HG02885 (cell line): ENCODE results near the gene C13orf42.

ENCODE experiments used
- ATAC-seq: cut with Tn5 transposase; IDR thresholded peaks from one replicate; pipeline ENCODE4 v1.9.1; 2021; ENCODE audit warnings: mild to moderate bottlenecking; ENCODE audit not compliant: unreplicated experiment, poor library complexity

C13orf42 gene

GRCh38 chr13:51036418-51036817, 74.7 kb downstream of the C13orf42 start:
- no peak for ATAC-seq

- no peak for ATAC-seq
Measured at GRCh38 chr13:51035978-51036377, 75.1 kb downstream of the C13orf42 start.

GRCh38 chr13:51035469-51035868, 75.6 kb downstream of the C13orf42 start:
- ATAC-seq: no peak

GRCh38 chr13:51034906-51035305, 76.2 kb downstream of the C13orf42 start:
- ATAC-seq: no peak

- ATAC-seq: no peak
Measured at GRCh38 chr13:51033421-51034185, 77.5 kb downstream of the C13orf42 start.

GRCh38 chr13:51032831-51033230, 78.2 kb downstream of the C13orf42 start:
- ATAC-seq: no peak
